HepG2 (cell line): Measurements from ENCODE around the gene CPB1. TPM values are rescaled to one million over a fixed set of nuclear protein-coding genes. Genes with fewer than 3 reads are reported as not detected.

ENCODE experiments used
- ATAC-seq: fragments of 200-7000 bp; cut with Tn5 transposase; 3 replicates; pipeline ENCODE4 v1.9.1; 2020; ENCODE audit warnings: mild to moderate bottlenecking, moderate library complexity
- BruUV-seq: library from RNA; stranded (reverse); fragments of 400-500 nt; replicated peaks from 2 replicates; lab custom pipeline; 2021; lab: Mats Ljungman, UMichigan
- CTCF ChIA-PET: fragments of 300-600 bp; formaldehyde crosslinking; extraction: SDS; loops from one replicate; lab custom pipeline; 2021; ENCODE audit warnings: low total read pairs, inconsistent platforms, low intra/inter-chr PET ratio; lab: Yijun Ruan, JAX
- POLR2A ChIA-PET: fragments of 350-600 bp; sonication (Branson Sonifier 250); formaldehyde crosslinking; loops from one replicate; lab custom pipeline; 2020; ENCODE audit warnings: antibody characterized with exemption, inconsistent platforms; lab: Yijun Ruan, JAX
- DNase-seq: peaks from one replicate; pipeline ENCODE4 v3.0.0-alpha.2; 2015; ENCODE audit warnings: low spot score
- FAIRE-seq: peaks from 3 replicates; lab custom pipeline; 2011; peaks lifted over from hg19 to GRCh38; lab: Jason Lieb, UNC
- H2AFZ ChIP-seq: one replicate; pipeline ENCODE4 v1.6.1; 2011; ENCODE audit warnings: low read length, inconsistent platforms
- H3K27ac ChIP-seq: fragments of 300-600 bp; 3 replicates; pipeline ENCODE4 v1.8.0; 2011; ENCODE audit warnings: mixed run types, mild to moderate bottlenecking, mixed read lengths, low read length, inconsistent platforms; ENCODE audit not compliant: insufficient read depth; ENCODE audit errors: extremely low read length
- H3K27me3 ChIP-seq, 2 experiments: fragments of 200-600 bp in 1 of 2; 2 replicates in 1 of 2; 3 replicates in 1 of 2; pipeline versions ENCODE4 v1.6.0 to v1.8.0; 2011; ENCODE audit warnings: low read length in 2 of 2, mild to moderate bottlenecking in 2 of 2, moderate library complexity in 2 of 2, inconsistent platforms in 1 of 2; ENCODE audit not compliant: insufficient read depth in 2 of 2, control insufficient read depth in 1 of 2
- H3K36me3 ChIP-seq, 2 experiments: fragments of 200-600 bp in 1 of 2; replicated peaks in 1 of 2; 2 replicates in 1 of 2; 3 replicates in 1 of 2; pipeline versions ENCODE4 v1.5.1 to v1.8.0; 2011; ENCODE audit warnings: low read length in 2 of 2, inconsistent platforms in 1 of 2; ENCODE audit not compliant: insufficient read depth in 2 of 2, control insufficient read depth in 1 of 2
- H3K4me1 ChIP-seq: 2 replicates; pipeline ENCODE4 v1.5.1; 2012; ENCODE audit warnings: low read length, inconsistent platforms; ENCODE audit not compliant: insufficient read depth
- H3K4me2 ChIP-seq: 2 replicates; pipeline ENCODE4 v1.6.0; 2011; ENCODE audit warnings: low read depth, low read length, inconsistent platforms
- H3K4me3 ChIP-seq, 3 experiments: fragments of 200-600 bp in 1 of 3; sonication (generic), shearing (Covaris generic) in 1 of 3; replicated peaks in 1 of 3; 2 replicates each; pipeline ENCODE4 v1.5.1; 2011 to 2016; ENCODE audit warnings: low read length in 3 of 3, inconsistent platforms in 2 of 3, low read depth in 2 of 3, mild to moderate bottlenecking in 2 of 3, control low read depth in 1 of 3, mixed read lengths in 1 of 3; ENCODE audit not compliant: insufficient read depth in 1 of 3
- H3K79me2 ChIP-seq: one replicate; pipeline ENCODE4 v1.6.1; 2011; ENCODE audit warnings: low read length, inconsistent platforms; ENCODE audit not compliant: insufficient read depth
- H3K9ac ChIP-seq: 2 replicates; pipeline ENCODE4 v1.6.0; 2011; ENCODE audit warnings: mild to moderate bottlenecking, low read depth, low read length, inconsistent platforms; ENCODE audit not compliant: insufficient read depth
- H3K9me3 ChIP-seq: 2 replicates; pipeline ENCODE4 v1.5.1; 2012; ENCODE audit warnings: mild to moderate bottlenecking, low read length
- H4K20me1 ChIP-seq: 2 replicates; pipeline ENCODE4 v1.6.0; 2011; ENCODE audit warnings: inconsistent platforms, mild to moderate bottlenecking, low read length, moderate library complexity; ENCODE audit not compliant: insufficient read depth
- AKNA ChIP-seq: sonication (generic); formaldehyde crosslinking; IDR thresholded peaks from 2 replicates; pipeline ENCODE4 v1.4.0; 2020; ENCODE audit warnings: missing genetic modification reagents, borderline replicate concordance
- ATF5 ChIP-seq: sonication (generic); formaldehyde crosslinking; IDR thresholded peaks from 2 replicates; pipeline ENCODE4 v1.4.0; 2020; ENCODE audit warnings: mild to moderate bottlenecking, low read depth, missing genetic modification reagents
- HDAC6 ChIP-seq: fragments of 200-600 bp; sonication (generic); IDR thresholded peaks from 2 replicates; pipeline ENCODE4 v1.7.0; 2017; ENCODE audit warnings: mild to moderate bottlenecking, antibody characterized with exemption, low read length, low read depth
- HMGA1 ChIP-seq: sonication (generic); formaldehyde crosslinking; conservative IDR thresholded peaks from 2 replicates; pipeline ENCODE4 v1.4.0; 2020; ENCODE audit warnings: missing genetic modification reagents
- KAT8 ChIP-seq: IDR thresholded peaks from 2 replicates; pipeline ENCODE4 v1.6.1; 2016; ENCODE audit warnings: missing genetic modification reagents, missing compliant biosample characterization
- NFE2L2 ChIP-seq: fragments of 150-350 bp; IDR thresholded peaks from 2 replicates; pipeline ENCODE4 v1.6.1; 2014; ENCODE audit warnings: low read length
- RFXANK ChIP-seq: IDR thresholded peaks from 2 replicates; pipeline ENCODE4 v1.6.1; 2016
- SP140L ChIP-seq: sonication (generic); formaldehyde crosslinking; IDR thresholded peaks from 2 replicates; pipeline ENCODE4 v1.4.0; 2020; ENCODE audit warnings: missing genetic modification reagents, borderline replicate concordance
- SRF ChIP-seq: IDR thresholded peaks from 2 replicates; pipeline ENCODE4 v1.6.1; 2011; ENCODE audit warnings: mild to moderate bottlenecking, low read depth, low read length, moderate library complexity
- TAF15 ChIP-seq: fragments of 200-400 bp; formaldehyde crosslinking; IDR thresholded peaks from one replicate; pipeline ENCODE4 v1.6.1; 2018; ENCODE audit warnings: mild to moderate bottlenecking, low read depth, low read length; ENCODE audit not compliant: poor library complexity, severe bottlenecking
- YY1 ChIP-seq: IDR thresholded peaks from 2 replicates; pipeline ENCODE4 v1.6.1; 2011; ENCODE audit warnings: low read length, low read depth, moderate library complexity, mild to moderate bottlenecking; ENCODE audit not compliant: insufficient read depth, insufficient replicate concordance
- ZNF570 ChIP-seq: sonication (generic); formaldehyde crosslinking; IDR thresholded peaks from 2 replicates; pipeline ENCODE4 v1.4.0; 2020; ENCODE audit warnings: mild to moderate bottlenecking, missing genetic modification reagents, borderline replicate concordance
- ZSCAN29 ChIP-seq: sonication (generic); formaldehyde crosslinking; conservative IDR thresholded peaks from 2 replicates; pipeline ENCODE4 v1.4.0; 2020; ENCODE audit warnings: mild to moderate bottlenecking, missing genetic modification reagents
- WGBS: methylation state at CpG from one replicate; pipeline ENCODE4 v1.1.6; 2017; ENCODE audit warnings: low lambda C conversion rate; 5-methylcytosine and 5-hydroxymethylcytosine counted together
- in situ Hi-C: cut with HindIII; loops from 2 replicates; pipeline ENCODE4 v1.10.0; 2017; ENCODE audit warnings: low pct_unique_long_range_greater_than_20kb; ENCODE audit not compliant: extremely low pct_ligation_motif_present
- intact Hi-C: fragments of 100-400 bp; cut with micrococcal nuclease; formaldehyde crosslinking; loops from one replicate; pipeline ENCODE4 v1.10.0; 2022; ENCODE audit not compliant: unreplicated experiment
- polyA plus RNA-seq, 8 experiments: library from polyadenylated mRNA; depleted of rRNA in 3 of 8; stranded (reverse) in 7 of 8; unstranded in 1 of 8; fragments of >200 nt; fragmentation: Illumina TruSeq in 4 of 8; extraction: Trizol in 4 of 8; gene quantifications; 2 replicates each; pipeline versions ENCODE4 v1.2.1 to v1.2.3, GENCODE V29; 2011 to 2016; ENCODE audit warnings: low read depth in 4 of 8, missing spikeins in 1 of 8, mixed read lengths in 1 of 8; ENCODE audit not compliant: insufficient read depth in 1 of 8
- total RNA-seq, 5 experiments: library from RNA; depleted of rRNA; stranded (reverse); fragments of >200 nt; fragmentation: Illumina TruSeq; extraction: Trizol; gene quantifications; 2 replicates each; pipeline ENCODE4 v1.2.3, GENCODE V29; 2016; ENCODE audit warnings: low read depth in 1 of 5

The CPB1 gene
- total and polyA plus RNA-seq, 2 of the 13 experiments (the other 11 are each of a cell fraction or from before 2014, with no cell fraction given): not detected

DNA sequence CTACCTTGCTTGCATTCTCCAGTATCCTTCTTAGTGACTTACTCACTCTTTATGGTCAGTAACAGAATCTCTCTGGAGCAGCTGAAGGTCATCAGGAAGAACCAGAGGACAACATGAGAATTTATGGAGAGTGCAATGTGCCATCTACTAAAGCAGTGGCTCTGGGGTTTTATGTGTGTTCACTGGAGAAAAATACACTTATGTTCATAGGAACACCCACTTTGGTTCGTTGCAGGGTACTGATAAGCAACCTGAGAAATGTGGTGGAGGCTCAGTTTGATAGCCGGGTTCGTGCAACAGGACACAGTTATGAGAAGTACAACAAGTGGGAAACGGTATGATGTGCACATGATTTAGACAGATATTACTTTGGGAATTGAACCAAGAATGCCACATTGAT, 12.8 kb downstream of the CPB1 start:
- no peak overlapping the region for H3K27ac ChIP-seq
- no peak for DNase-seq
- in situ Hi-C loops: no loop called here
- 9% methylated on average over 4 of the region's 4 CpGs for WGBS
- TF ChIP-seq HDAC6 (no peak), HMGA1 (CRISPR knock-in tag) (no peak), SRF (no peak), YY1 (no peak), ZSCAN29 (CRISPR knock-in tag) (no peak), RFXANK (no peak), ZNF570 (CRISPR knock-in tag) (no peak), ATF5 (CRISPR knock-in tag) (no peak), KAT8 (CRISPR knock-in tag) (no peak), NFE2L2 (no peak), AKNA (CRISPR knock-in tag) (no peak), SP140L (CRISPR knock-in tag) (no peak), TAF15 (no peak)
- TF ChIP-seq, all 625 proteins: peak for 0
- no peaks in the 10 kb centered on the region for H3K4me1 ChIP-seq
- no peaks in the 10 kb centered on the region; a peak in 1 of 5 replicates for H3K27me3 ChIP-seq
- intact Hi-C loops: no loop called here
- no peak for ATAC-seq
- H3K79me2 ChIP-seq: no peaks in the 10 kb centered on the region
- no peaks in the 10 kb centered on the region for H3K9me3 ChIP-seq
- H4K20me1 ChIP-seq: 0 out of 2 replicates have a peak, but pooled peaks cover 3% of the 10 kb centered on the region
- BruUV-seq: no TSS peak
- ChIA-PET POLR2A (no interaction called here), CTCF (no interaction called here)
- H3K36me3 ChIP-seq: no peaks in the 10 kb centered on the region
- H3K4me2 ChIP-seq: no peak overlapping the region
- H3K9ac ChIP-seq: no peak overlapping the region
- H2AFZ ChIP-seq: no peak overlapping the region
- FAIRE-seq: no peak
- H3K4me3 ChIP-seq: no peak overlapping the region
